GM11168 (cell line): ENCODE data around the gene LLCFC1.

Source experiments
- in situ Hi-C: fragments of 300-500 bp; cut with MboI; formaldehyde crosslinking; loops from one replicate; pipeline ENCODE4 v1.12.0; 2022; ENCODE audit warnings: low sequenced_read_pairs; ENCODE audit not compliant: unreplicated experiment

The LLCFC1 gene

GRCh38 chr7:142939226-142939910 is at the start of gene LLCFC1:
Gene LLCFC1, plus strand, starts transcription at chr7:142939484. Its CDS starts 138 bp downstream, at chr7:142939622.
- in situ Hi-C loops = no loop called here

- in situ Hi-C loops = no loop called here
Measured at GRCh38 chr7:142889816-142890215, 49.5 kb upstream of the LLCFC1 start.

- in situ Hi-C loops = no loop called here
Measured at GRCh38 chr7:142890874-142891485, 48.3 kb upstream of the LLCFC1 start.

DNA sequence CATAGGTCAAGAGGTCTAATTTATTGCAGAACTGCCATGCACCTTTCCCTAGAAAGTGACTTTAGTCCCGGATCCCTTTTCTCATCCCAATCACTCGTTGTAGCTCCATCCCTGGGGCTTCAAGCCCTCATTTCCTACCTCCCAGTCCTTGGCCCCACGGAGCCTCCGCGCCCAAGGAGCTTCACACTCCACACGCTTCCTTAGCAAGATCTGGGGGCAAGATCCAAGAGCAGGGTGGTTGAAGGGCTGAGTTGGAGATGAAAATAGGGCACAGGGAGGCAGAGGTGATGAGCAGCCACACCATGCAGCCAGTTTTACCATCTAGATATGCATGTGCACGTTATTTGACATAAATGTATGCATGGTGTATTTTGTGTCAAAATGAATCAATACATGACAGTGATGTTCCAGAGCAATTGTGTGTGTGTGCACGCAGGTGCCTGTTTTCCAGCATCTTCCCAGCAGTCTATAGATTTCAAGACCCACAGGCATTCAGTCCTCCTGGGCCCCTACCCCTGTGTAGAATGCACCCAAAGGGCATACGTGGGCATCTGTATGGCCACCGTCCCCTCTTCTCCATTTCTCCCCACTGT is 47.7 kb upstream of the LLCFC1 start:
- in situ Hi-C loops = no loop called here

- in situ Hi-C loops = no loop called here
Measured at GRCh38 chr7:142892951-142893350, 46.3 kb upstream of the LLCFC1 start.

DNA sequence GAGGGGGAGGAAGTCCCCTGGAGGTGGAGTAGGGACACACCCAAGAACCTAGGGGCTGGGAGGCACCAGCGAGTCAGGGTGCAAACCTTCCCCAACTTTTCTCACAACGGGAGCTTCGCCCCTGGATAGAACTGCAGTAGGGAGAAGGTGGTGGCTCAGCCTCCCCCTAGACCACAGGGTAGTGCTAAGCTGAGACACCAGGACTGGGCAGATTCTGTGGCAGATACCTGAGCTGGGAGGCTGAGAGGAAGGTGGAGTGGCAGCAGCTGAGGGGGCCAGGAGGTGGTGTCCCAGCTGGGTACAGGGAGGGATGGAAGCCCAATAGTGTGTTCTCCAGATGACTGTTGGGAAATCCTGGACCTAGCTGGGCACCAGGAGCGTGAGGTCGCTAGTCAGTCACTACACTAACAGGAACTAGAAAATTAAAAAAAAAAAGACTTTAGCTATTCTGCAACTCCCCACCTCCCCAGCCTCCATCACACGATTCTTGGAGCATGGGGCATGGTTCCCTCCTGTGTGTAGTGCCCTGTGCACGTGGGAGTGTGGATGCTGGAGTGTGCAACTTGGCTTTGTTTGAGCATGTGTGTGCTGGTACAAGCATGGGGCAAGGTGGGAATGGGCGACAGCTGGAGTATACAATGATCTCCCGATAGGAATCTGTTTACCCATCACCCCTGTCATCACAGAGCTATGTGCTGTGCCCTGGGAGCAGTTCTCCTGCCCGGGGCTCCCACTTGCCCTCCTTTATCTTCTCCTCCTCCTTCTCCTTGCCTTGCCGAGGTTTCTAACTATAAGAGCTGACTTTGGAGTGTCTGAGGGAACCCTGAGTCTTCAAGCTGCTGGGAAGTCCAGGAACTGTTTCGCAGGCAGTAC is 44.9 kb upstream of the LLCFC1 start:
- in situ Hi-C loops = no loop called here

GRCh38 chr7:142894985-142895593 is 44.2 kb upstream of the LLCFC1 start:
- in situ Hi-C loops = no loop called here

DNA sequence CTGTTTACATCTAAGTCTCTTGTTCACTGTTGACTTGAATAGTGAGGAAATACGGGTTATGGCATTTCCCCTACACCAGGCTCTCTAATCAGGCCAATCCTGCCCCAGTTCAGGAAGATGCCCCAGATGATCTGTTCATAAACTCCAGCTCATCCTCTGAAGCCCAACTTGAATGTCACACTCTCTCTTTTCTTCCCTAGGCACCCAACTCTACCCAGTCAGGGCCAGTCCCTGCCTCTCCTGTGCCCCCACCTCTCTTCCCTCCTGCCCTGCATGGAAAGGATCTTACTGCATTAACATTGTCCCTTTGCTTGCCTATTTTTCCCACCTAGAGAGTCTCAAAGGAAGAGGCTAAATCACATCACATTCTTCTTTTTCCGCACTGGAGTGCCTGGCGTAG is 43.1 kb upstream of the LLCFC1 start:
- in situ Hi-C loops = no loop called here

DNA sequence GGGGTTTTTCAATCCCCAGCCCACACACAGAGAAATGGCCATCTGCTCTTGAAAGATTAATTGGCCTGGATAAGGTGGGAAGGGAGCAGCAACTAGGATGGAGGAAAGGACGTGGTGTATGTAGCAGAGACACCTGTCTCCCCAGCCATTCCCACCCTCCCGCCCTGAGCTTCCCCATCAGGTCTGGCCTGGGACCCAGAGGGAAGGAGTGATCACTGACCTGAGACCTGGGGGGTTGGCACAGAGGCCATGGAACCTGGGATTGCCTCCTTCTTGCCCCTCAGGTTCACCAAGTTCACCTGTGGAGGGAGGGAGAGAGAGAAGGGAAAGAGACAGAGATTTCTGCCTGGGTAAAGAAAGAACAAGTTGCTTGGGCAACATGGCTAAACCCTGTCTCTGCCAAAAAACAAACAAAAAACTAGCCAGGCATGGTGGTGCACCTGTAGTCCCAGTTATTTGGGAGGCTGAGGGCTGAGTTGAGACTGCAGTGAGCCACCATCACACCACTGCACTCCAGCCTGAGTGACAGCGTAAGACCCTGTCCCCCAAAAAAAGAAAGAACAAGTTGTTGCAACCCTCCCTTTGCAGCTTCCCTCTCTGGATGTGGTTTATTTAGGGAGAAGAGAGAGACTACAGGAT is 42.4 kb upstream of the LLCFC1 start:
- in situ Hi-C loops = no loop called here

DNA sequence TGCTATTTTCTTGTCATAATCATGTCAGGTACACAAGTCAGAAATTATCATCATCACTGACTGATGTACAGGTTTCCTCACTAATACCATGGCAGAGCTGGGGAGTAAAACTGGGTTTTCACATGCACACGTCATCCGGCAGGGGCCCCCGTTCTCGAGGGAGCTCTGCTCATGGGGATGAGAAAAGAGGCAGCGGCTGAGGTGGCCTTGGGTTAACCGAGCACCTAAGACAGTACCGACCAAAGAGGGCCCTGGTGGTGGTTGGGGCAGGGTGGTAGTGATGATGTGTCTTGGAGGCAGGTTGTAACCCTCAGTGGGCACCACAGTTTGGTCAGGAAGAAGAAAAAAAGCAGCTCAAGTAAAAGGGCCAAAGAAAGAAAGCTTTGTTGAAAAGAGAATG is 41.6 kb upstream of the LLCFC1 start:
- in situ Hi-C loops = no loop called here

DNA sequence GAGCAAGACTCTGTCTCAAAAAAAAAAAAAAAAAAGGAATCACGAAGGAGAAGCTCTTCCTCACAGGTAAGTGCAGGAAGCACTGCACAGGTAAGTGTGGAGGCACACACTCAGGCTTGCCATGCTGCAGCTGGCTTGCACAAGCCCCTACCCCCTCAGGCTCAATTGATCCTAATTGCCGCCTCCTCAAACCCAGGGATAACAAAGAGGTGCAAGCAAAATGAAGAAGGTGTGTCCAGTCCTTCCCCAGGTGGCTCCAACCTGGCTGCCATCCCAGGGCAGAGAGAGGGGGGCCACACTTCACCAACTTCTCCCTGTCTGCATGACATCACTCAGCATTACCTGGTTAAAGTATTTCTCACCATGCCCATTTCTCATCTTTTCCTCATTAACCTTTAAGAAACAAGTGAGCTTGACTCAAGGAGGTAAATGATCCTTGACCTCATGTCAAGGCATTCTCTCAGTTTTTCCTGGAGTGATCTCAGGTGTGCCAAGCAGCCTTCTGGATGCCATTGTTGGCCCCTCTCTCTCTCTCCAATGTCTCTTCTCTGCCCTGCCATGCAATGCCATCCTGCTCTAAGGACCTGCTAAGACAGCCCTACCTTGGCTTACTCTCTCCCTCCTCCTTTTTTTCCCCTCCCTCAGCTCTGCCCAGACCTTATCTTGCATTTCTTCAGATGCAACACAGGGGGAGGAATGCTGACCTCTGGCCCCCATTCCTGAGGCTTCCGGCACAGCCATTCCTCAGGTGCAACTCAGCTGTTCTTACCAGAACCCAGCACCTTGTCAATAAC is 40.7 kb upstream of the LLCFC1 start:
- in situ Hi-C loops = no loop called here

GRCh38 chr7:142899661-142900060 is 39.6 kb upstream of the LLCFC1 start:
- in situ Hi-C loops = no loop called here

- in situ Hi-C loops = no loop called here
Measured at GRCh38 chr7:142901426-142902259, 37.6 kb upstream of the LLCFC1 start.

DNA sequence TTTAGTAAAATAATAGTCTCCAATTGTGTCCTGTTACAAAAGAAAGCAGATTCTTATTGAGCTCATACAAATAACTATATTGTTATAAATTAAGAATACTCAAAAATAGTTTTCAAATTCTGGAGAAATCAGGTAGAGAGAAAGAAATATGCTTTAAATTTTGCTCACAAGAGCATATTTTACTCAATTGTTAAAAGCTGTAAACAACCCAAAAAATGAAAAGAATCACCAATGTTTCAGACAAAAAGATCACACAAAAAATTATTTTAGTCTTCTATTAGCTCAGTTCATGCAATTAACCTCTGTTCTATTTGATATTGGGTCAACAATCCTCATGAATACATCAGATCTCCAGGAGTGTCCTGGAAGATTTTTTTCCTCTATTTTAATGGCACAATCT is 35.2 kb upstream of the LLCFC1 start:
- in situ Hi-C loops = no loop called here

DNA sequence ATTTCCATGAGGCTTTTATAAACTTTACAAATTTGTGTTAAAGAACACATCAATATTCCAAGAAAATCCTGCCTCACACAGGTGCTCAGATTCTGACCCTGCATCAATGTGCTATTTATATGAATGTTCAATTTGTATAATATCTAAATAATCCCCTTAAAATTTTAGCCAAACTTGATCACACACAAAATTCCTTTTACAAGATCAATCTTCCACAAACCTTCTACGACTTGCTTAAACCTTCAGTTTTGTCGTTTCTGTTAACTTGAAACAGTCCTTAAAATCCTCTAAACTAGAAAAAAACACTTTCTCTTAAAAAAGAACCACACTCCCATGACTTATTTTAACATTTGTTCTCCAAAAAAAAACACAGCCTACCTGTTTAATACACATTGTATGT is 33.5 kb upstream of the LLCFC1 start:
- in situ Hi-C loops = no loop called here

DNA sequence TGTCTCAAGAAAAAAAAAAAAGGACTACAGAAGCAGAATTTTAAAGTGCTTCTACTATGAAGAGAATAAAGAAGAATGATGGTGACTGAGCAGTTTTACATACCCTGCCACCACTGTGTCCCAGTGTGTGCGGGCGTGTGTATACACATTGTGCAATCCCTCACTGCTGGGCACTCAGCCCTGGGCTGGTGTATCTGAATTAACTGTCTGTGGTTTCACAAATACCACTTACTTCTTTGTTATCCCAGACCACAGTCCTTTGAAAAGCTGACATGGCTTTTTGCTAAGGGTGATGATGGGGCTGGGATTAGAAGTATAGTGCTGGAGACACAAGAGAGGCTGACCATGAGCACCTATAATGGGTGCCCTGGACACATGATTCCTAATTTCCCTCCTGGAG is 32.6 kb upstream of the LLCFC1 start:
- in situ Hi-C loops = no loop called here

GRCh38 chr7:142908290-142908689 is 31.0 kb upstream of the LLCFC1 start:
- in situ Hi-C loops = no loop called here
